ENCODE measurements around the gene LOXL4.

LOXL4 gene

DNA sequence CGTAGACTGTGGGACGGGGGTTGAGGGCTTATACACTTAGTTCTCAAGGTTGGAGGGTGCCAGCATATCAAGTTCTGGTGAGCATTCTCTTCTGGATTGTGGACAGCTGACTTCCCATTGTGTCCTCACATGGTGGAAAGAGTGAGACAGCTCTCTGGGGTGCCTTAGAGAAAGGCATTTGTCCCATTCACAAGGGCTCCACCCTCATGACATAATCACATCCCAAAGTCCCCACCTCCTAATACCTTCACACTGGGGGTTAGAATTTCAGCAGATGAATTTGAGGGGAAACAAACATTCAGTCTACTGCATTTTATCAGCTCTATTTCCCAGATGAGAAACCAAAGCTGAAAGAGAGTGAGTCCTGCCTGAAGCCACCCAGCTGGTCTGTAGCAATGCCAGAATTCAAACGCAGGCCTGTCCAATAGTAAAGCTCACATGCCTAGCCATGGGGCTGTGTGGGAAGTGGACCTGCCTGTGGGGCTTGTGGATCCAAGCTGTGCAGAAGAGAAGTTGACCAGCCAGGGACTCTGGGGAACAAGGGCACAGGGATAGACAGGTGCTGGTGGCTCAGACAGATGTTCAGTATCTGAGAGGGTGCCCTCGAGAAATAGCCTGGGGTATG lies 34.9 kb upstream of the LOXL4 start:
- no peak for DNase-seq (ENCODE audit: low spot score)
- no peak for TF ChIP-seq CTCF (IDR thresholded peaks at IDR 0.05; ENCODE audit: extremely low read depth, missing control alignments)

DNA sequence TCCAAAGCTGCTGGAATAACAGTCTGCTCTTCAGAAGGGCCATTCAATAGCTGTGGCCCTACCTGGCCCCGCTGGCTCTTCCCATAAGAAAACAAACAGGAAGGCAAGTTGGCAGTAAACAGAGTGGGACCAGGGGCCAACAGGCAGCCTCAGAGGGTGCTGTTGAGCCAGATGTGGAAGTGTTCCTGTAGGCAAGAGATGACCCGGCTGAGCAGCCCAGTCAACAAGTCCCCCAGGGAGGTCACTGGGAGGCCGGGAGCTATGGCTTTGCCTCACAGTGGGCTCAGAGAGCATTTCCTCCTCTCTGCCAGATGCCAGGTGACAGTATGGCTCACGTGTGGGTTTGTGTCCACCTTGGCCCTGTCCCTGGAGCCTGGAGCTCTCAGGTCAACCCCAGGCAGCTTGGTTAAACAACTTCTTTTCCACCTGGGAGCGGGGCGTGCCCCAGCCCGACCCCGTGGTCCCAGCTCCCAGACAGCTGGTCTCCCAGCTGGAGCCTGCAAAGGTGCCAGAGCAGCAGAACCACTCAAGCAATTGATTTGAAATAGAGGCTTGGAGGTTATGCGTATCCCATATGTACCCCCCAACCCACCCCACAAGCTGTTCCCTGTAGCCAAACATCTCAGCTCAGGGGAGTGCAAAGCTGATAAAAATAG lies 33.8 kb upstream of the LOXL4 start:
- TF ChIP-seq CTCF (IDR thresholded peaks at IDR 0.05; ENCODE audit: extremely low read depth, missing control alignments): no peak
- DNase-seq (ENCODE audit: low spot score): no peak

DNA sequence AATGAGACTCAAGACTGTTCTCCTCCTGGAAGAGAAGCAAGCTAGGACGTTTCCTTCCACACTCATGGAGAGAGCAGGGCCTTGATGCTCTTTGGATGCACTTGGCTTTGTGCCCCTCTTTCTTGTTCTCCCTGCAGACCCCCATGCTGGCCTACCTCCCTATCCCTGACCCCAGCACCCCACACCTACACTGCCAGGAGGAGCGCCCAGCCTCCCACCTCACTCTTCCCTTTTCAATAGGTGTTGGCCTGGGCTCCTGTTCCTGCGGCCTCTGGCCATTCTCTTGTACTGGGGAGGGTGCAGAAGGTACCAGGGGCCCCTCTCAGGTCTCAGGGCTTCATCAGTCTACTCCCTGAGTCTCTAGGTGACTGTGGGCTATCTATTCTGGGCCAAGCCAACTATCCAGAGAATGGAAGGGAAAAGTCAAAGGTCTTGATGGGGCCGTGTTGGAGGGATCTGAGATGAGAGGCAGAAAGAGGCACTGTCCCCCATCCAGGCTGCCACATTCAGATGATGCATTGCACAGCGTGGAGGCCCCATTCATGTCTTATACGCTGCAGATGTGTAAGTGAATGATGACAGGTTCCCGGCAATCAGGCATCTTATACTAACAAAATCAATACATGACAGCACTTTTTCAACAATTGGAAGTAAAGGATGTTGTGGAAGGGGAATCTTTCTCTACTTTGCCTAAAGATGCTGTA lies 32.7 kb upstream of the LOXL4 start:
- DNase-seq (ENCODE audit: low spot score): no peak
- TF ChIP-seq CTCF (IDR thresholded peaks at IDR 0.05; ENCODE audit: extremely low read depth, missing control alignments): no peak

DNA sequence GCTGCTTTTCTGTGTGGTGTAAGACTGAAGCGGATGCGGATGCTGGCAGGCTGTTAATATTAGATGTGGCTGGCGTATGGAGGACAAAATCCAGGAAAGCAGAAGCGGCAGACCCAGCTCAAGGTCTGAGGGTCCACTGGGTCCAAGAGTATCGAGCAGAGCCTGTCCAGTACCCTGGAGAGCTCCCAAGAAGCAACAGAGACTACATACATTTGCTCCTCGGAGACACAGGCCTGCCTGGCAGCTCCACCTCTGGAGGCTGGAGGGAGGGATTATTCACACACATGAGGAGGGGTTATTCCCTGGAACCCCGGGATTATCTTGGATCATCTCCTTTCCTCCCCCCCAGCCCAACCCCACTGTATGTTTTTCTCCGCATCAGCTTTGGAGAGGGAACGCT lies 31.3 kb upstream of the LOXL4 start:
- DNase-seq (ENCODE audit: low spot score): no peak
- no peak for TF ChIP-seq CTCF (IDR thresholded peaks at IDR 0.05; ENCODE audit: extremely low read depth, missing control alignments)

- DNase-seq (ENCODE audit: low spot score): no peak
- TF ChIP-seq CTCF (IDR thresholded peaks at IDR 0.05; ENCODE audit: extremely low read depth, missing control alignments): no peak
Observed at GRCh38 chr10:98296524-98296923, 28.5 kb upstream of the LOXL4 start.

DNA sequence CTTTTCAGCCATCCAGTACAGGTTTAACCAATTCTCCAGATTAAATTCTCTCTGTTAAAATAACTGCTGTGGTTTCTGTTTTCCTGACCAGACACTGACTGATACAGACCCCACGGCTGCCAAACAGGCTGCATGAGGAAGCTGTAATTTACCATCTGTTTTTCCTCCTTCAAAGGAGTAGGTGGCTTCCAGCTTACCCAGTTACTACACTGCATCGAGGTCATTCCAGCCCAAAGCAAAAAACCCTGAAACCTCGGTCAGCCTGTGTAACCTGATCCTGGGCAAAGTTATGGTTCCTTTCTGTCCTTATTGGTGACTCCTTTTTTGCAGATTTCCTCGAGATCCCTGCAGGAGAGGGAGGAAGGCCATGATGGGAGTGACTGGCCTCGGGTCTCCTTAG lies 27.9 kb upstream of the LOXL4 start:
- TF ChIP-seq CTCF (IDR thresholded peaks at IDR 0.05; ENCODE audit: extremely low read depth, missing control alignments): no peak
- no peak for DNase-seq (ENCODE audit: low spot score)

DNA sequence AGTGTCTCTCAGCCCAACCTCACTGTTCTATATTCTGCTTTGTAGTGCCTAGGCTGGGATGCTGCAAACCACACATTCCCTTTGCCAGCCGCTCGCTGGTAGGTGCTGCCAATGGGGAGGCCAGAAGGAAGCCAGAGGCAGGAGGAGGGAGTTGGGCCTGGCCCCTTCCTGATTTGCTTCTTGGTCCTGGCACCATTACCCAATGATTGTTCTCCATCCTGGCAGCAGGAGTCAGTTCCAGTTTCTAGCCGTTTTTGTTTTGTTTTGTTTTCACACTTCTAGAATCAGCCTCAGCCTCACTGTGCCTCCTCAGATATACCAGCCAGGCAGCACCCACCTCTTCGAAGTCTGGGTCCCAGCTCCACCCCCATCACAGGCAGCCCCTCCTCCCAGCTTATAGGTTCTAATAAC lies 27.4 kb upstream of the LOXL4 start:
- no peak for TF ChIP-seq CTCF (IDR thresholded peaks at IDR 0.05; ENCODE audit: extremely low read depth, missing control alignments)
- no peak for DNase-seq (ENCODE audit: low spot score)

All from GM20000 (cell line).